Kidney (tissue), 14 donors: ENCODE data around the gene DEFB114. TPM values are rescaled to one million over a fixed set of nuclear protein-coding genes. Genes with fewer than 3 reads are reported as not detected.
"Not testable (repeated sequence)": the region's sequence is repeated elsewhere in the genome, so short reads cannot be mapped to it uniquely, and the experiment has no call there.

Source experiments
- DNase-seq, 5 donors: peaks; one replicate each; pipeline ENCODE4 v3.0.0-alpha.2; 2013 to 2020
- FAIRE-seq: peaks from 2 replicates; lab custom pipeline; 2012; peaks lifted over from hg19 to GRCh38; lab: Jason Lieb, UNC
- H3K27ac ChIP-seq, 2 donors: one replicate each; pipeline ENCODE4 v1.7.0; 2013; ENCODE audit warnings: low read depth in 2 of 2, low read length in 2 of 2, inconsistent platforms in 1 of 2
- H3K27me3 ChIP-seq: one replicate; pipeline ENCODE4 v1.7.1; 2013; ENCODE audit warnings: low read length, inconsistent platforms; ENCODE audit not compliant: control insufficient read depth, insufficient read depth
- H3K36me3 ChIP-seq, 3 donors: one replicate each; pipeline versions ENCODE4 v1.7.0 to v1.7.1; 2013; ENCODE audit warnings: low read length in 3 of 3, control low read depth in 1 of 3, inconsistent platforms in 1 of 3; ENCODE audit not compliant: insufficient read depth in 3 of 3, control insufficient read depth in 2 of 3
- H3K4me1 ChIP-seq, 3 donors: one replicate each; pipeline versions ENCODE4 v1.7.0 to v1.7.1; 2013; ENCODE audit warnings: low read length in 3 of 3, inconsistent platforms in 1 of 3, low read depth in 1 of 3; ENCODE audit not compliant: control insufficient read depth in 2 of 3, insufficient read depth in 2 of 3
- H3K4me3 ChIP-seq, 3 donors: one replicate each; pipeline versions ENCODE4 v1.7.0 to v1.8.1; 2013; ENCODE audit warnings: low read length in 3 of 3, control low read depth in 1 of 3, inconsistent platforms in 1 of 3
- H3K9ac ChIP-seq, 3 donors: one replicate each; pipeline versions ENCODE4 v1.7.0 to v1.7.1; 2013; ENCODE audit warnings: low read length in 3 of 3, control low read depth in 1 of 3, inconsistent platforms in 1 of 3
- H3K9me3 ChIP-seq, 3 donors: one replicate each; pipeline versions ENCODE4 v1.7.0 to v1.7.1; 2013; ENCODE audit warnings: low read length in 3 of 3, control low read depth in 1 of 3, inconsistent platforms in 1 of 3; ENCODE audit not compliant: control insufficient read depth in 2 of 3, insufficient read depth in 1 of 3
- intact Hi-C: fragments of 100-400 bp; cut with DNase I; formaldehyde crosslinking; loops from one replicate; pipeline ENCODE4 v1.11.1; 2022
- polyA plus RNA-seq: library from polyadenylated mRNA; stranded (reverse); fragments of 350-450 nt; fragmentation: Illumina TruSeq; extraction: RNeasy Lipid Tissue Mini Kit (QIAGEN cat#74804); gene quantifications from one replicate; pipeline ENCODE4 v1.2.3, GENCODE V29; 2014; ENCODE audit warnings: low read depth, low replicate concordance; ENCODE audit not compliant: insufficient read depth
- total RNA-seq: library from RNA; stranded (reverse); fragmentation: NEBNext Ultra II Directional; extraction: Animal tissue kit (Norgen Biotek cat#: 25700); gene quantifications from one replicate; pipeline ENCODE4 v1.2.1, GENCODE V29; 2021
- TF ChIP-seq, protein P1 (sequence below): IDR thresholded peaks from 3 replicates; pipeline ENCODE4 v1.5.1; 2012; ENCODE audit warnings: mild to moderate bottlenecking, moderate library complexity, borderline replicate concordance; ENCODE audit not compliant: insufficient read depth; ENCODE audit errors: extremely low read depth
- donor health status: control.
- donor health status: control.
- donor health status: control.
- donor health status: control.
- donor health status: control.
- donor health status: DM: yes; HTN: yes; CAD: no.
- donor health status: Normal renal cell carcinoma (clear cell type).

DEFB114 gene
- total and polyA plus RNA-seq, 2 donors from 2014 or later = not detected

DNA sequence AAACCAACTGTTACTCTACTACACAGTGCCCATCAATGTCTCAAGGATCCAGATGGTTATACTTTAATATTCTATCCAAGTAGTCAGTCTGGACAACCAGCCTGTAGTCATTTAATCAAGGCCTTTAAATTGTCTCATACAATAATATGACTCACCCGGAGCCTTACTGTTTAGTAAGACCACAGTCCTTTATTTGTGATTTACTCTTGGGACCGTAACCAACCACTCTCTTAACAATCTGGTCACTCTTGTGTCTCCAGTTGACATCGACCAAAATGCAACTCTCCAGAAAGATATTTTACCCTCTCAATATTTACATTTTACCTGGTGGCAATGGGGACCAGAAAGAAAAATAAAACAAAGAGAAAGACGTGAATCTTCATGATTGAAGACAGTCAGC is 14.9 kb downstream of the DEFB114 start:
- DNase-seq = no peak
- Histone ChIP-seq H3K4me3 (no peak overlapping the region), H3K36me3 (no peaks in the 10 kb centered on the region), H3K4me1 (no peaks in the 10 kb centered on the region), H3K27ac (no peak overlapping the region), H3K9me3 (no peaks in the 10 kb centered on the region), H3K27me3 (no peaks in the 10 kb centered on the region), H3K9ac (no peak overlapping the region)
- TF ChIP-seq, protein P1, sequence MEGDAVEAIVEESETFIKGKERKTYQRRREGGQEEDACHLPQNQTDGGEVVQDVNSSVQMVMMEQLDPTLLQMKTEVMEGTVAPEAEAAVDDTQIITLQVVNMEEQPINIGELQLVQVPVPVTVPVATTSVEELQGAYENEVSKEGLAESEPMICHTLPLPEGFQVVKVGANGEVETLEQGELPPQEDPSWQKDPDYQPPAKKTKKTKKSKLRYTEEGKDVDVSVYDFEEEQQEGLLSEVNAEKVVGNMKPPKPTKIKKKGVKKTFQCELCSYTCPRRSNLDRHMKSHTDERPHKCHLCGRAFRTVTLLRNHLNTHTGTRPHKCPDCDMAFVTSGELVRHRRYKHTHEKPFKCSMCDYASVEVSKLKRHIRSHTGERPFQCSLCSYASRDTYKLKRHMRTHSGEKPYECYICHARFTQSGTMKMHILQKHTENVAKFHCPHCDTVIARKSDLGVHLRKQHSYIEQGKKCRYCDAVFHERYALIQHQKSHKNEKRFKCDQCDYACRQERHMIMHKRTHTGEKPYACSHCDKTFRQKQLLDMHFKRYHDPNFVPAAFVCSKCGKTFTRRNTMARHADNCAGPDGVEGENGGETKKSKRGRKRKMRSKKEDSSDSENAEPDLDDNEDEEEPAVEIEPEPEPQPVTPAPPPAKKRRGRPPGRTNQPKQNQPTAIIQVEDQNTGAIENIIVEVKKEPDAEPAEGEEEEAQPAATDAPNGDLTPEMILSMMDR = no peak
- no peak for FAIRE-seq
- intact Hi-C loops = no loop called here

DNA sequence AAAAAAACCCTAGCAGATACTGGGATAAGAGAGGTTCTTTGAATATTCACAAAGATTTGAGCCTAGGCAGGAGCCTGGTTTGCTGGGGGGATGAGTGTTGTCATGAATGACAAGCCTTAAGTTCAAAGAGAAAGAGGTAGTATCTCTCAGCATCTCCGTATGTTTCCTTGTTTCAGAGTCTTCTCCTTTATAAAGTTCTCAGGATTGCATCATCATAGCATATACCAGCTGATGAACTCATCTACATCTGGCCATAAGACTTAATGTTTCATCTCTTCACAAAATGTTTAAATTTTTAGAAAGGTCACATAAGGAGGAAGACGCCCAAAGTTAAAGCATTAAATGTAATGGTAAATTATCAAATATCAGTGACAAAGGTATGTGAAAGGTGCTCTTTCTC is 17.1 kb downstream of the DEFB114 start:
- H3K27me3 ChIP-seq = no peaks in the 10 kb centered on the region
- no peak overlapping the region for H3K9ac ChIP-seq
- no peaks in the 10 kb centered on the region for H3K9me3 ChIP-seq
- DNase-seq (no peak), FAIRE-seq (no peak)
- H3K36me3 ChIP-seq = no peaks in the 10 kb centered on the region
- TF ChIP-seq, protein P1 = no peak
- no peaks in the 10 kb centered on the region for H3K4me1 ChIP-seq
- intact Hi-C loops = no loop called here
- no peak overlapping the region for H3K4me3 ChIP-seq
- H3K27ac ChIP-seq = no peak overlapping the region

DNA sequence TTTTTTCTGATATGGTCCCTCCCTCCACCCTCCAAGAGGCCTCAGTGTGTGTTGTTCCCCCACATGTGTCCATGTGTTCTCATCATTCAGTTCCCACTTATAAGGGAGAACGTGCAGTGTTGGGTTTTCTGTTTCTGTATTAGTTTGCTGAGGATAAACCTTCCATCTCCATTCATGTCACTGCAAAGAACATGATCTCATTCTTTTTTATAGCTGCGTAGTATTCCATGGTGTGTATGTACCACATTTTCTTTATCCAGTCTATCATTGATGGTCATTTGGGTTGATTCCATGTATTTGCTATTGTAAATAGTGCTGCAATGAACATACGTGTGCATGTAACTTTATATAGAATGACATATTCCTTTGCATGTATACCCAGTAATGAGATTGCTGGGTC is 19.9 kb downstream of the DEFB114 start:
- H3K4me1 ChIP-seq, DNase-seq, H3K4me3 ChIP-seq, H3K27ac ChIP-seq, H3K9ac ChIP-seq, intact Hi-C loops, FAIRE-seq, H3K9me3 ChIP-seq, H3K27me3 ChIP-seq, H3K36me3 ChIP-seq: not testable (repeated sequence)

DNA sequence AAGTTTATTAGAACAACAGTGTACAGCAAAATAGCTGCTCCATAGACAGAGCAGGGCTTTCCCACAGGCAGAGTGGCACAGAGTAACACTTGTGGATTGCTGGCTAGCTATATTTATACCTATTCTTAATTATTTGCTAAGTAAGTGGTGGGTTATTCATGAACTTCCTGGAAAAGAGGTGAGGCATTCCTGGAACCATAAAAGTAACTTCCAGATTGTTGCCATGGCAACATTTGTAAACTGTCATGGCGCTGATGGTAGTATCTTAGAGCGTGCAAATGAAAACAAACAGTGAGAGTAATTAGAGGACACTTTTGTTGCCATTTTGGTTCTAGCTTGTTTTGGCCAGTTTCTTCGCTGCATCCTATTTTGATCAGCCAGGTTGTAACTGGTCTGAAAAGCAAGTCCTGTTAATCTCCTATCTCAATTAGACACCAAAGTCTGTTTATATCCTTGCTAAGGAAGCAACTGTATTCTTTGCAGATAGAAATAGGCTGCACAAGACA is 23.9 kb downstream of the DEFB114 start:
- intact Hi-C loops = no loop called here
- TF ChIP-seq, protein P1 = no peak
- Histone ChIP-seq H3K27ac (no peak overlapping the region), H3K36me3 (no peaks in the 10 kb centered on the region), H3K9ac (no peak overlapping the region), H3K4me3 (no peak overlapping the region), H3K4me1 (no peaks in the 10 kb centered on the region), H3K9me3 (no peaks in the 10 kb centered on the region), H3K27me3 (no peaks in the 10 kb centered on the region)
- DNase-seq = peak in 2 of 5 donors; percentile 15 to 23
- no peak for FAIRE-seq
